ENCODE data around the gene MRPL52. TPM values are rescaled to one million over a fixed set of nuclear protein-coding genes. Genes with fewer than 3 reads are reported as not detected.
"Not testable (repeated sequence)": the region's sequence is repeated elsewhere in the genome, so short reads cannot be mapped to it uniquely, and the experiment has no call there.

The MRPL52 gene
- total and polyA plus RNA-seq, 12 donors: 90.1 to 300 (median 113) TPM

- intact Hi-C loops (cut with DNase I): loop anchor here (2.0 to 10.0 kb wide), 12 partner anchors 16 to 468 kb away; partner anchors contain the start of genes MMP14 (in 2 of the 10) and OXA1L (in 1 of the 10)
- no peak overlapping the region for H3K4me3 ChIP-seq
- H3K9me3 ChIP-seq: peaks cover 0 to 7% (median 0%) of the 10 kb centered on the region in 11 donors
- TF ChIP-seq CTCF (IDR thresholded peaks at IDR 0.05): no peak
- ATAC-seq (no peak), DNase-seq (no peak)
- WGBS, 2 donors: 86 to 89% methylated on average over 2 of the region's 2 CpGs
- peak overlapping the region in 2 of 10 donors; percentile 58 to 79 for H3K27ac ChIP-seq
- no peaks in the 10 kb centered on the region for H3K27me3 ChIP-seq
- peaks cover 19 to 60% (median 53%) of the 10 kb centered on the region in 9 donors for H3K4me1 ChIP-seq
- H3K36me3 ChIP-seq: no peaks in the 10 kb centered on the region
Measured at GRCh38 chr14:22852599-22852939, 22.9 kb downstream of the MRPL52 start.

- peaks cover 19 to 54% (median 47%) of the 10 kb centered on the region in 9 donors for H3K4me1 ChIP-seq
- ATAC-seq: peak; percentile 48 to 80 (median 64)
- peak overlapping the region in 7 of 10 donors; percentile 5 to 79 (median 56) for H3K27ac ChIP-seq
Measured at GRCh38 chr14:22852940-22853767, 23.5 kb downstream of the MRPL52 start.

GRCh38 chr14:22854296-22854695 is 24.6 kb downstream of the MRPL52 start:
- not testable (repeated sequence) for H3K4me3 ChIP-seq, H3K9me3 ChIP-seq, ATAC-seq, H3K27ac ChIP-seq, H3K27me3 ChIP-seq, DNase-seq, H3K36me3 ChIP-seq
- peaks cover 13 to 42% (median 35%) of the 10 kb centered on the region in 9 donors for H3K4me1 ChIP-seq
- intact Hi-C loops (cut with DNase I): loop anchor here in 8 of 10 donors (5.0 to 10.0 kb wide), 8 partner anchors 89 to 469 kb away; partner anchors contain the start of gene OXA1L (in 1 of the 8)
- 95 to 97% methylated on average over 11 of the region's 11 CpGs for WGBS, 2 donors

More at GRCh38 chr14:22852940-22853767, 23.5 kb downstream of the MRPL52 start:
- intact Hi-C loops (cut with DNase I): loop anchor here (1.0 to 10.0 kb wide), 15 partner anchors 16 to 468 kb away; partner anchors contain the start of genes MMP14 (in 2 of the 10) and OXA1L (in 1 of the 10)
- peak overlapping the region; percentile 24 to 61 (median 53) for H3K4me3 ChIP-seq
- H3K9me3 ChIP-seq: peaks cover 0 to 7% (median 0%) of the 10 kb centered on the region in 11 donors
- H3K36me3 ChIP-seq: no peaks in the 10 kb centered on the region
- WGBS, 2 donors: 1 to 2% methylated on average over 20 of the region's 20 CpGs
- peak; percentile 90 to 92 for DNase-seq
- H3K27me3 ChIP-seq: no peaks in the 10 kb centered on the region
- TF ChIP-seq CTCF (IDR thresholded peaks at IDR 0.05): peak; percentile 85 to 97 (median 90)

GRCh38 chr14:22854963-22855724 is 25.5 kb downstream of the MRPL52 start:
- no peak for DNase-seq
- Histone ChIP-seq H3K9me3 (peaks cover 0 to 7% (median 0%) of the 10 kb centered on the region in 11 donors), H3K4me1 (peaks cover 5 to 34% (median 27%) of the 10 kb centered on the region in 9 donors), H3K27me3 (no peaks in the 10 kb centered on the region), H3K4me3 (no peak overlapping the region), H3K36me3 (no peaks in the 10 kb centered on the region), H3K27ac (no peak overlapping the region)
- 96 to 98% methylated on average over 8 of the region's 8 CpGs for WGBS, 2 donors
- no peak for ATAC-seq
- no peak for TF ChIP-seq CTCF (IDR thresholded peaks at IDR 0.05)
- intact Hi-C loops (cut with DNase I): loop anchor here in 8 of 10 donors (5.0 to 10.0 kb wide), 9 partner anchors 33 to 470 kb away; partner anchors contain the start of gene OXA1L (in 1 of the 8)
